GM12872 (cell line): ENCODE measurements around the gene CDKAL1.

Experiments
- CTCF ChIP-seq: IDR thresholded peaks from 3 replicates; pipeline ENCODE4 v1.5.1; 2011; ENCODE audit warnings: low read depth, mild to moderate bottlenecking, low read length, moderate library complexity; ENCODE audit not compliant: insufficient read depth

Gene CDKAL1

GRCh38 chr6:20853828-20854227, 319.6 kb downstream of the CDKAL1 start:
- no peak for TF ChIP-seq CTCF

GRCh38 chr6:20856681-20857288, 322.5 kb downstream of the CDKAL1 start:
- no peak for TF ChIP-seq CTCF

GRCh38 chr6:20861481-20861880, 327.2 kb downstream of the CDKAL1 start:
- no peak for TF ChIP-seq CTCF

GRCh38 chr6:20866036-20866435, 331.8 kb downstream of the CDKAL1 start:
- no peak for TF ChIP-seq CTCF

GRCh38 chr6:20866935-20867703, 332.9 kb downstream of the CDKAL1 start:
- no peak for TF ChIP-seq CTCF

- no peak for TF ChIP-seq CTCF
Observed at GRCh38 chr6:20868397-20869096, 334.3 kb downstream of the CDKAL1 start.

- TF ChIP-seq CTCF: no peak
Observed at GRCh38 chr6:20870021-20870420, 335.8 kb downstream of the CDKAL1 start.
